ENCODE data around the gene COMP.
"Not testable (repeated sequence)": the region's sequence is repeated elsewhere in the genome, so short reads cannot be mapped to it uniquely, and the experiment has no call there.

COMP gene

DNA sequence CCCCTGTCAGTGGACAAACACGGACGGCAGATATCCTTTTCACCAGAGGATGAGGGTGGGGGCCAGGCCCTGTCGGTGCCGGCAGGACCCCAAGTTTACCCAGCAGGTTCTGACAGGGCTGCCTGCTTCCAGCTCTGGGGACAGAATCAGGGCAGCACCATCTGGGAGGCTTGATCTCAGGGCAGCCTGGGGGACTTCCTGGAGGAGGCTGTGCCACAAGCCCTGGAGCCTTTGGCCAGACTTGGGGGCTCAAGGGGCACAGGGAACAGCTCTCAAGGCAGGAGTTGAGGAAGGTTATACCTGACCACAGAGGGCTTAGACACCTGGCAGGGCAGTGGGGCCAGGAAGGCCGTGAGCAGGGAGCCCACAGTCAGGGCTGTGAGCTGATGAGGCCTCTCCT lies 45.2 kb downstream of the COMP start:
- DNase-seq (ENCODE audit: low spot score), result no peak

DNA sequence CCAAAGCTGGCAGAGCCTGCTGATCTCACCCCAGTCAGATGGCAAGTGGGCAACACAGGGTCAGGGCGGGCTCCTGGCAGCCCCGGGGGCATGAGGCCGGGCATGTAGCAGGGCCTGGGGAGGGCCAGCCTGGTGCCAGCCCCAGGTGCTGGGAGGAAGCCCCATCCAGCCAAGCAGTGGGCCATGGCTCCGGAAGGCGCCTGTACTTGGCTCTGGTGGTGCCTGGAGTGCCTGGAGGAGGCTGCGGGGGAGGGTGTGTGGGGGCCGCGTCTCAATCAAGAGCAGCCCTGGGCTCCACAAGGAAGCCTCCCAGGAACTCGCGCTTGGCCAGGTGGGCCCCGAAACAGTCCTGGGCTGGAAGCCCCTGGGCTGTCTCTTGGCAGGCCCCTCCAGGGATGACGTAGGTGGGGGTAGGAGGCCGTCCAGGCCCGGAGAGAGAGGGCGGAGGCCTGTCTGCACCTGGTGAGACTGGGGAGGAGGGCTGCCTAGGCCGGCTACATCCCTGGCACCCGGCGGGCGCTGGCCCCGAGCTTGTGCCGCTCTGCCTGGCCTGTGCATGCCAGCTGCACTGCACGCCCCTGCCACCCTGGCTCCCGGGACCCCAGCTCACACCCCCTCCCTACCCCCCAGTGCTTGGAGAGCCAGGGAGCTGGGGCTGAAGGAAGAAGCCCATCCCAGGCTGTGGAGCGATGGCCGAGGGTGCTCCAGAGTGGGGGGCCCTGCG lies 45.9 kb downstream of the COMP start:
- DNase-seq (ENCODE audit: low spot score), result no peak

DNA sequence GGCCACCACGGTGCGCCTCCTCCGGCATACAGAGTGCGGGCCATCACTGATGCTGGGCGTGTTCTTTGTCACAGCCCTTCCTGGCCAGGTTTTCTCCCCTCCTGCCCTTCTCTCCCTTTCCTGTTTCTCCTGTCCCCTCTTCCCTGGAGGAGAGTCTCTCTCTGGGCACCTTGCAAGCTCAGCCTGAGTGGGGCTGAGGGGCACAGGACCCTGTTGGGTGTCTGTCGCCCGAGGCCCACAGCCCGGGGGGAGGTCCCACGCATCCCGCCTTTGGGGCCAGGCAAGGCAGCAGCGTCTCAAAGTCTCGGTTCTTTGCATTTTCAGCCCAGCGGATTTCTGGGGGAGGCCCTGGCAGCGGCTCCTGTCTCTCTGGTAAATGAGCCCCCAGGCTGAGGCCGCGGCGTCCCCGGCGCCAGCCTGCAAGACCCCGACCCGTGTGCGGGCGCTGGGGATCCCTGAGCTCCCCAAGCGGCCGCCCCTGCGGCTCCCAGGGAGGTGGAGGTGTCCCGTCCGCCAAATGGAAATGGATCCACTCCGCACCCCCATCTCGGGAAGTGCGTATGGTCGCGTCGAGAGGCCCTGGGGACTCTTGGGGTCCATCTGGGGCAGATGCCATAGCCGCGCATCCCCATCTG lies 47.2 kb downstream of the COMP start:
- no peak for DNase-seq (ENCODE audit: low spot score)

DNA sequence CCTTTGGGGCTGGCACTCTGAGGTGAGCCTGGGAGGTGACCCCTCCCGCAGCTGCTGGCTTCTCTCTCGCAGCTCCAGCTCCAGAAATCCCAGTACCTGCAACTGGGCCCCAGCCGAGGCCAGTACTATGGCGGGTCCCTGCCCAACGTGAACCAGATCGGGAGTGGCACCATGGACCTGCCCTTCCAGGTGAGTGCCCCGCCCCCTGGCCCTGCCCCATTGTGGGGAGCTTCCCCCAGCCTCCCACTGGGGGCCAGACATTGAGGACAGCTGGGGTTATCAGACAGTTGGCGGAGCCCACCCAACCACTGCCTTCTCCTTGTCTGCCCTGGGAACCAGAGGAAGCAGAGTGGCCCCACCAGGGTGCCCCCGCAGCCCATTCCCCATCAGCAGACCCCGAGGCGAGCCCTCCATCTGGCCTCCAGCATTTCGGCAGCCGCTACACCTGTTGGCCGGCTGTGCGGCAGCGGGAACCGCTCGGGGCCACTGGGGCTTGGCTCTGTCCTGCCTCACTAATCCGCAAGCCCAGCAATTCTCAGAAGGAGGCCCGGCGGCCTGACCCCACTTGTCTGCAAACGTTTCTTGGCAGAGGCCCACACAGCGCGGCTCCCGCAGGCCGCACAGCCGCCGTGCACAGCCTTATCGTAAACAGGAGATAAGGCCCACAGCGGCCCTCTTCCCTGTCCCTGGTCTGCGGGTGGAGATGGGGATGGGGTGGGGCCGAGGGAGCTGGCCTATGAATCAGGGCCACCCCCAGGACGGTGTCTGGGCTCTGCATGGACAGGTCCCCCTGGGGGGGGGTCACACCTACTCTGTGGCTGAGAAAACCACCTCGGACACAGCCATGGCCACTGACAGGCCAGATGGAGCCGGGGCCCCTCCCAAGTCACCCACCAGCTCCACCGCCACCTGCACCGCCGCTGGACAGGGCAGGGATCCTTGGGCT lies 48.0 kb downstream of the COMP start:
- no peak for DNase-seq (ENCODE audit: low spot score)

DNA sequence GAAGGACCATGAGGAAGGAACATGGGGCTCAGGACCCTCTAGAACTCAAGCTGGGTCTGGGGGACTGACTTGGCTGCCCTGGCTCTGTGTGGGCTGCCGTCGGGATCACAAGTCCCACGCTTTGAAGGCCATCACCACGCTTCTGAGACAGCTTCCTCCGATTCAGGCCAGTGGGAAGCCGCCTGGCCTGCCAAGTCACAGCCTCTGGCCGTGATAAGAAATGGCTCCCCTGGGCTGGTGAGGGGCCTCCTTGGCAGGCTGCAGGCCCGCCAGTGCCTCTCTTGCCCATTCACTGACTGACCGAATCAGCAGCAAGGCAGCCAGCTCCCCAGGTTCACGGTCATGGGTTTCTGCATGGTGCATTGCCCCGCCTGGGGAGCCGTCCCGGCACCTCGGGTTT lies 48.8 kb downstream of the COMP start:
- DNase-seq (ENCODE audit: low spot score), result no peak

DNA sequence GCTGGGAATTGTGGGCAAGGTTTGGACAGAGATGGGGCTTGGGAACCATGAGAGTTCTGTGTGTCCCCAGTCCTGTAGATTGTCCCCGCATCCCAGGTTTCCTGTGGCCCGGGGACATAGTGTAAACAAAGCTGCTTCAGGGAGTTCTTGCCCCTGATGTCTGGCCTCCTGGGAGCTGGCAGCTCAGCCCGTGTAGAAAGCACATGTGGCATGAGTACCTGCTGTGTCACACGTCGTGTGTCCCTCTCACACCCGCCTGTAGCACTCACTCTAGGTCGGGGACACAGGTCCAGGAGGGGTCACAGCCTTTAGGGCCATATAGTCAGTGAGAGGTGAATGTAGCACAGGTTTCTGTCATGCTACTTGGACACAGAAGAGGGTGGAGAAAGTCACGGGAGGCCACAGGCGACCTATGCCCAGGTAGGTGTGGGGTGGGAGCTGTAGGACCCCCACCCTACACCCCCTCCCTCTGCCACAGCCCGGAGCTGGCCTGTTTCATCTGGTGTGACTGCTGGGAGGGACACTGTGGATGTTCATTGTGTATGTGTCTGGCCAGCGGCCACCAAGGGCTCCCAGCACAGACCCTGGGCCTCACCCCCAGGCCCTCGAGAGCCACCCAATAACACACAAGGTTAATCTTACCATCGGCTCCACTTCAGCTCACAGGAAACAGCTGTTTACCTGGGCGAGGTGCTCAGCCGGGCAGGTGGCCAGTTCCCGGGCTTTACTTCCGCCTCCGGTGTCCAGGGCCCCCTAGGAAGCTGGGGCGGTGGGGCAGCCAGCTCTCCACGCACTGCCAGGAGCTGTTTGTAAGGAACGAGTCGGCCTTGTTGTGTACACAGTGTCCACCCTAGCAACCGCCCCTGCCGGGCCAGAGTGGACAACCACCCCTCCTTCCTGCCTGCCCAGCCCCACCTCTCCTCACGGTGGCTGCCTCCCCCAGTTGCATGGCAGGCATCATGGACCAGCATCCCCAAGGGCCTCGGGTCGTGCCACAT lies 49.7 kb downstream of the COMP start:
- no peak for DNase-seq (ENCODE audit: low spot score)

DNA sequence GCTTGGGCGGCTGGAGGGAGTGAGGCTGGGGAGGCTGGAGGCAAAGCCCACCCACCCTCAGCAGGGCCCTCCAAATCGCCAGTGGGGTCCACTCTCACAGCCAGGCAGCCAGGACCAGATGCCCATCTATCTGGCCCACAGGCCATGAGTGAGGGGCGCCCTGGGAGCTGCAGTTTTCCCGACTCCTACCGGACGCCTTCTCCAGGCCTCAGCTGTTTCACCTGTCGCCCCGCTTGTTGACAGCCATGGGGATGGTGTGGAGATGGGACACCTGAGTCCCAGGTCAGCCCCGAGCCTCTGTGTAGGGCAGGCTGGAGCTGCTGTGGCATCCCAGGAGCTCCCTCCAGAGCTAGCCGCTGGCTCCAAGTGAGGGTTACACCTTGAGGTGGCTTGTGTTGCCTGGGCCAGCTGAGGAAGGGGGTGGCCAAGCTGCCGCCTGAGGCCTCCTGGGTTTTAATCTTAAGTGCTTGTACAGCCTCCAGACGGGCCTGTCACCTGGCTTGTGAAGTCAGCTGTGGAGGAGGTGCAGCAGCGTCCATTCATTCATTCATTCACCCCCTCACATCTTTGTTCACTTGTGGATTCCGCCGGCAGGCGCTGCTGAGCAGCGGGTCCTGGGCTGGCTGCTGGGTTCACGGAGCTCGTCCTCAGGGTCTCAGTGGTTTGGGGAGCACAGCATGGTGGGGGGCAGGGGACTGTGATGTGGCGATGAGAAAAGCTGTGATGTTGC lies 52.0 kb downstream of the COMP start:
- DNase-seq (ENCODE audit: low spot score), result no peak

DNA sequence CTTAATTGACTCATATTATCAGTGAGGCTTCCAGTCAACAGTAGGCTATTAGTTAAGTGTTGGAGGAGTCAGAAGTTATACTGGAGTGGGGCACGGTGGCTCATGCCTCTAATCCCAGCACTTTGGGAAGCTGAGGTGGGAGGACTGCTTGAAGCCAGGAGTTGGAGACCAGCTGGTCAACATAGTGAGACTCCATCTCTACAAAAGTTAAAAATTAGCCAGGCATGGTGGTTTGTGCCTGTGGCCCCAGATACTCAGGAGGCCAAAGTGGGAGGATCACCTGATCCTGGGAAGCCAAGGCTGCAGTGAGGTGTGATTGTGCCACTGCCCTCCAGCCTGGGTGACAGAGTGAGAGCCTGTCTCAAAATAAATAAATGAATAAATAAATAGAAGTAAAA lies 53.2 kb downstream of the COMP start:
- no peak for DNase-seq (ENCODE audit: low spot score)

DNA sequence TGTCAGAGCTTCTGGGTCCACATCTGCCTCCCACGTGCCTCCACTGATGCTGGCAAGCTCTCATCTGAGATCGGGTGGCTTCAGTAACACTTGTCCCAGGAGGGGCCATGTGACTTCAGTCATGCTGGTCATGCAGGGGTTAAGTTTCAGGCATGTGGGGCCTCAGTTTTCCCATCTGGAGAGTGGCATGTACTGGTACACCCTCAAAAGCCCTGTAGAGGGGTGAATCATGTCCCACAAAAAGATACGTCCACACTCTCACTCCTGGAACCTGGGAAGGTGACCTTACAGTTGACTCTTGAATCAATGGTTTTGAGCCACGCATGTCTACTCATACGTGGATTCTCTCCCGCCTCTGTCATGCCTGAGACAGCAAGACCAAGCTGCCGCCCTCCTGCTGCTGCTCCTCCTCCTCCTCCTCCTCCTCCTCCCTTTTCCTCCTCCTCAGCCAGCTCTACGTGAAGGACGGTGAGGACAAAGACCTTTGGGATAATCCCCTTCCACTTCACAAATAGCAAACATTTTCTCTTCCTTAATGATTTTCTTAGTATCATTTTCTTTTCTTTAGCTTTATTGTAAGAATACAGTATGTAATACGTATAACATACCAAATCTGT lies 53.7 kb downstream of the COMP start:
- DNase-seq (ENCODE audit: low spot score), result no peak

DNA sequence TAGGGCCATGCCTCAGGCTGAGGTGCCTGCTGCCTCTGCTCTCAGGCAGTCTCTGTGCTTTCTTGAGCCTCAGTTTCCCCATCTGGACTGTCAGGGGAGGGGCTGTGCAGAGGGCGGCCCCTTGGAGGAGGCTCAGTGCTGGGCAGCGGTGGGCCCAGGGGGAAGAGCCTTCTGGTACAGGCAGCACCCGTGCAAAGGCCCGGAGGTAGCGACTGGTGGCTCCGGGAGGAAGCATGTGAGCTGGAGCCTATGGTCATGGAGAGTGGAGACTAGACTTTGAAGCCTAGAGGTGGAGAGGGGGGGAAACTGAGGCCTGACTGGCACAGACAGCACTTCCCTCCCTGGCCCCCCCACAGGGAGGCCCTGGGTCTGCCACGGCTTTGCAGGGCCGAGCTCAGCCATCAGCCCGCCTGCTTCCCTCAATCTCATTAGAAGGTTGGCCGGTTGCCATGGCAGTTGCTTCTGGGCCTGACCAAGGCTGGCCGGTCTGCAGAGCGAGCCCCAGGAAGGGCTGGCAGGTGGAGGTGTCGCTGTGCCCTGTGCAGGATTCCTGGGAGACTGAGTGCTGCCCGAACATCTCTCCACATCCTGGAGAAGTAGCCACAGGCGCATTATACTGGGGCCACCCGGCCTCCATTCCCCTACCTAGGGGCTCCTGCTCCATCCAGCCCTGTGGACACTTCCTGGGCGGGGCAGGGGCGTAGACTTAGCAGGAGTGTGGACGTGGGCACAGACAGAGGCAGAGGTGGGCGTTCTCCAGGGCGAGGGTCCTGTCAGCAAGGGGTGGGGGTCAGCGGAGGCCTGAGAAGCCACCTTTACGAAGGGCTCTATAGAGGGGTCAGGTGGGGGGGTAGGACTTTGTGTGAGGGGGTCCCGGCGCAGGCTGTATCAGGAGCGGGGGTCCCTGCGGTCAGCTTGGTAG lies 54.4 kb downstream of the COMP start:
- DNase-seq (ENCODE audit: low spot score), result no peak

DNA sequence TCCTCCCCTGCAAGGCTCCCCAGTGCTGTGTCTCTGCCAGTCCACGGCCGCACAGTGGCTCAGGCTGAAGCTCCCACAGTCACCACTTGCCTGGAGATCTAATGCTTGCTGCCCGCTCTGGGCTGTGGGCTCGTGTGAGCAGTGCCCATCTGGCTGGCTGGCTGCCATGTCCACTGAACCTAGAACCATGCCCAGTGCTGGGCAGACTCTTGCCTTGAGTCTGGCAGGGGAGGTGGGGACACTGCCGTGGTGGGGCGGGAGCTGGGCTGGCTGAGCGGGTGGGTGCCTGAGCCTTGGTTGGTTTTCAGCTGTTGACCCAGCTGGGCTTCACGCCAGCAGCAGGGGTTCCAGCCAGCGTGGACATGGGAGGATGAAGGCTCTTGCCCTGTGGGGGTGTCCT lies 55.4 kb downstream of the COMP start:
- peak; percentile 24 for DNase-seq (ENCODE audit: low spot score)

DNA sequence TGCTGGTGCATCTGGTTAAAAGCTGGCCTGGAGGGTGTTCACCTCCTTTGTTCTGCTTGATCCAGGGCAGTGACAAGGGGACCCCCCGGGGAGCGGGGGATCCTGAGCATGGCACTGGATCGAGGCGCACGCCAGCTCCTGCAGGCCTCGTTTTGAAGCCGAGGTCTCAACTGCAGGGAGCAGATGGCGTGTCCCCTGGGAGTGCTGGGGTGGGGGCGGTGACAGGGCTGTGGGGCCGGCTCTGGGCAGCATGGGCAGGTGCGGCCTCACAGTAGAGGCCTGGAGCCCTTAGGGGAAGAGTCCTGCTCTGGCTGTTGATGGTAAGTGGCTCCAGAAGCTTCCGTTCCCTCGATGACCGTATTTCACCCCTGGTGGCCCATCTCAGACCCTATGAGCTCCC lies 55.8 kb downstream of the COMP start:
- no peak for DNase-seq (ENCODE audit: low spot score)

DNA sequence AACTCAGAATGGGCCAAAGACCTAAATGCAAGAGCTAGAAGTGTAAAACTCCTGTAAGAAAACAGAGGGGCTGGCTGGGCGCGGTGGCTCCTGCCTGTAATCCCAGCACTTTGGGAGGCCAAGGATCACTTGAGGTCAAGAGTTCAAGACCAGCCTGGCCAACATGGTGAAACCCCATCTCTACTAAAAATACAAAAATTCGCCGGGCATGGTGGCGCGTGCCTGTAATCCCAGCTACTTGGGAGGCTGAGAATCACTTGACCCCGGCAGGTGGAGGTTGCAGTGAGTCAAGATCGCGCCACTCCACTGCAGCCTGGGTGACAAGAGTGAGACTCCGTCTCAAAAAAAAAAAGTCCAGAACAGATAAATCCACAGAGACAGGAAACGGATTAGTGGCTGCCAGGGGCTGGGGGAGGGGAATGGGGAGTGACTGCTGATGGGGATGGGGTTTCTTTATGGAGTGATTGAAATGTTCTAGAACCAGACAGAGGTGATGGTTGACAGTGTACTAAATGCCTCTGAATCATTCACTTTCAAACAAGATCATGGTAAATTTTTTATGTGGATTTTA lies 57.3 kb downstream of the COMP start:
- DNase-seq (ENCODE audit: low spot score), result not testable (repeated sequence)

DNA sequence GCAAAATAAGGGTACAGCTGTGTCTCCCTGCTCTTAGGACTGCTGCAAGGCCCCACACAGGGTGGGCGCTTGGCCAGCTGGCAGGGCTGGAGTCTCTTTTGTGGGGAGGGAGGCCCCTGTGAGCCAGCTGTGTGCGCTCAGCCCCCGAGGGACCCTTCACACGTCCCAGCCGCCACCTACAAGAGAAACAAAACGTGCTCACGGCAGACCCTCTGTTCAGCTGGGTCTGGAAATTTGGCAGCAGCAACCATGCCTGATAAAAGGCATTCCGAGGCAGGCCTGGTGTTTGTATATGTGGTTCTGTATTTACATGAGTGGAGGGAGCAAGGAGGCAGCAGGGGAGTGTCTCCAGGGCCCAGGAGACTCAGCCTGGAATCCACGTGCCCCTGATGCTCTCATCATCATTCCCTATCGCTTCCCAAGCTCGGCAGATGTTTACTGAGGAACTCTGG lies 57.9 kb downstream of the COMP start:
- no peak for DNase-seq (ENCODE audit: low spot score)

Data from putamen (tissue), 1 donor.